ENCODE data around the gene CDCA8. TPM values are rescaled to one million over a fixed set of nuclear protein-coding genes. Genes with fewer than 3 reads are reported as not detected.

CDCA8 gene
- total and polyA plus RNA-seq, 2 of the 13 experiments (the other 11 are each of a cell fraction or from before 2014, with no cell fraction given): 24.1 to 38.6 TPM

DNA sequence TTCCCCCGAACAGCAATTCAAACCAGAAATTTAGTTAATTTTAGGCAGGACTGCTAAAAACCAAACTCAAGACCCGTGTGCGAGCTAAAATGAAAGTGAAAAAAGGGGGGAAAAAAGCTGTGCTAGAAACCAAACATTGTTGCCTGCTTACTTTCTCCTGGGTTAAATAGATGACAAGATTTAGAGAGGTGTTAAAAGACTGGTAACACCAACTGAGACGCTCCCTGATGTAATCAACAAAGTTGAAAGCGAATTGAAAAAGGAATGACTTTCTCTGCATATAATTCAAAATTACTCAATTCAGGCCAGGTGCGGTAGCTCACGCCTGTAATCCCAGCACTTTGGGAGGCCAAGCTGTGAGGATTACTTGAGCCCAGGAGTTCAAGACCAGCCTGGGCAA lies 6.8 kb downstream of the CDCA8 start:
- Histone ChIP-seq H3K4me3 (replicated peaks in 1 of 3; ENCODE audit: insufficient read depth in 1 of 3, low read depth in 2 of 3, low read length in 3 of 3) (no peak overlapping the region), H3K4me2 (ENCODE audit: low read depth, low read length) (no peak overlapping the region), H3K9me3 (ENCODE audit: low read length) (no peaks in the 10 kb centered on the region), H2AFZ (ENCODE audit: low read length) (no peak overlapping the region), H3K36me3 (replicated peaks in 1 of 2; ENCODE audit: control insufficient read depth in 1 of 2, insufficient read depth in 2 of 2, low read length in 2 of 2) (peaks cover 14 to 75% of the 10 kb centered on the region in 2 experiments), H4K20me1 (ENCODE audit: insufficient read depth, low read length) (no peaks in the 10 kb centered on the region), H3K27ac (ENCODE audit: extremely low read length, insufficient read depth, low read length) (no peak overlapping the region), H3K9ac (ENCODE audit: insufficient read depth, low read depth, low read length) (no peak overlapping the region), H3K79me2 (ENCODE audit: insufficient read depth, low read length) (peaks cover 2% of the 10 kb centered on the region), H3K27me3 (ENCODE audit: control insufficient read depth in 1 of 2, insufficient read depth in 2 of 2, low read length in 2 of 2) (no peaks in the 10 kb centered on the region), H3K4me1 (ENCODE audit: insufficient read depth, low read length) (peaks cover 4% of the 10 kb centered on the region; the same call in 1 of the 2 replicates)
- intact Hi-C loops (cut with micrococcal nuclease; ENCODE audit: unreplicated experiment): loop anchor here (10.0 kb wide), 1 partner anchor 224 kb away; the partner anchor contains the start of gene ZC3H12A
- POLR2A ChIA-PET: no interaction called here
- TF ChIP-seq, protein P1, sequence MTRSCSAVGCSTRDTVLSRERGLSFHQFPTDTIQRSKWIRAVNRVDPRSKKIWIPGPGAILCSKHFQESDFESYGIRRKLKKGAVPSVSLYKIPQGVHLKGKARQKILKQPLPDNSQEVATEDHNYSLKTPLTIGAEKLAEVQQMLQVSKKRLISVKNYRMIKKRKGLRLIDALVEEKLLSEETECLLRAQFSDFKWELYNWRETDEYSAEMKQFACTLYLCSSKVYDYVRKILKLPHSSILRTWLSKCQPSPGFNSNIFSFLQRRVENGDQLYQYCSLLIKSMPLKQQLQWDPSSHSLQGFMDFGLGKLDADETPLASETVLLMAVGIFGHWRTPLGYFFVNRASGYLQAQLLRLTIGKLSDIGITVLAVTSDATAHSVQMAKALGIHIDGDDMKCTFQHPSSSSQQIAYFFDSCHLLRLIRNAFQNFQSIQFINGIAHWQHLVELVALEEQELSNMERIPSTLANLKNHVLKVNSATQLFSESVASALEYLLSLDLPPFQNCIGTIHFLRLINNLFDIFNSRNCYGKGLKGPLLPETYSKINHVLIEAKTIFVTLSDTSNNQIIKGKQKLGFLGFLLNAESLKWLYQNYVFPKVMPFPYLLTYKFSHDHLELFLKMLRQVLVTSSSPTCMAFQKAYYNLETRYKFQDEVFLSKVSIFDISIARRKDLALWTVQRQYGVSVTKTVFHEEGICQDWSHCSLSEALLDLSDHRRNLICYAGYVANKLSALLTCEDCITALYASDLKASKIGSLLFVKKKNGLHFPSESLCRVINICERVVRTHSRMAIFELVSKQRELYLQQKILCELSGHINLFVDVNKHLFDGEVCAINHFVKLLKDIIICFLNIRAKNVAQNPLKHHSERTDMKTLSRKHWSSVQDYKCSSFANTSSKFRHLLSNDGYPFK (CRISPR knock-in tag; IDR thresholded peaks at IDR 0.05; ENCODE audit: borderline replicate concordance): no peak
- no peak for DNase-seq (ENCODE audit: low spot score)
- BruUV-seq (replicated peaks): no TSS peak
- CTCF ChIA-PET (ENCODE audit: low intra/inter-chr PET ratio, low total read pairs): no interaction called here
- no peak for FAIRE-seq
- in situ Hi-C loops (cut with HindIII; ENCODE audit: extremely low pct_ligation_motif_present, low pct_unique_long_range_greater_than_20kb): no loop called here
- WGBS (ENCODE audit: low lambda C conversion rate): 98% methylated on average over 7 of the region's 7 CpGs
- ATAC-seq: no peak

- ChIA-PET POLR2A (no interaction called here), CTCF (ENCODE audit: low intra/inter-chr PET ratio, low total read pairs) (no interaction called here)
- no peak for TF ChIP-seq ZNF563 (CRISPR knock-in tag; IDR thresholded peaks at IDR 0.05)
- TF ChIP-seq ZNF776 (CRISPR knock-in tag; IDR thresholded peaks at IDR 0.05): no peak
- TF ChIP-seq ZNF543 (CRISPR knock-in tag; IDR thresholded peaks at IDR 0.05): no peak
- TF ChIP-seq, protein P2, sequence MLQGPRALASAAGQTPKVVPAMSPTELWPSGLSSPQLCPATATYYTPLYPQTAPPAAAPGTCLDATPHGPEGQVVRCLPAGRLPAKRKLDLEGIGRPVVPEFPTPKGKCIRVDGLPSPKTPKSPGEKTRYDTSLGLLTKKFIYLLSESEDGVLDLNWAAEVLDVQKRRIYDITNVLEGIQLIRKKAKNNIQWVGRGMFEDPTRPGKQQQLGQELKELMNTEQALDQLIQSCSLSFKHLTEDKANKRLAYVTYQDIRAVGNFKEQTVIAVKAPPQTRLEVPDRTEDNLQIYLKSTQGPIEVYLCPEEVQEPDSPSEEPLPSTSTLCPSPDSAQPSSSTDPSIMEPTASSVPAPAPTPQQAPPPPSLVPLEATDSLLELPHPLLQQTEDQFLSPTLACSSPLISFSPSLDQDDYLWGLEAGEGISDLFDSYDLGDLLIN (CRISPR knock-in tag; IDR thresholded peaks at IDR 0.05; ENCODE audit: borderline replicate concordance): no peak
- no peak for TF ChIP-seq ETV5 (CRISPR knock-in tag; IDR thresholded peaks at IDR 0.05; ENCODE audit: borderline replicate concordance)
- no peak for TF ChIP-seq ZNF224 (CRISPR knock-in tag; IDR thresholded peaks at IDR 0.05)
- no peak for TF ChIP-seq ZNF577 (CRISPR knock-in tag; IDR thresholded peaks at IDR 0.05; ENCODE audit: borderline replicate concordance, low read depth)
- TF ChIP-seq ZNF430 (CRISPR knock-in tag; IDR thresholded peaks at IDR 0.05): no peak
- no peak for TF ChIP-seq ARID4A (CRISPR knock-in tag; IDR thresholded peaks at IDR 0.05; ENCODE audit: borderline replicate concordance)
Measured at GRCh38 chr1:37701051-37701450, 8.7 kb downstream of the CDCA8 start.

More at GRCh38 chr1:37701051-37701450, 8.7 kb downstream of the CDCA8 start:
- Histone ChIP-seq H3K4me3 (replicated peaks in 1 of 3; ENCODE audit: insufficient read depth in 1 of 3, low read depth in 2 of 3, low read length in 3 of 3) (no peak overlapping the region), H3K27ac (ENCODE audit: extremely low read length, insufficient read depth, low read length) (no peak overlapping the region), H4K20me1 (ENCODE audit: insufficient read depth, low read length) (no peaks in the 10 kb centered on the region), H3K9me3 (ENCODE audit: low read length) (no peaks in the 10 kb centered on the region), H3K79me2 (ENCODE audit: insufficient read depth, low read length) (no peaks in the 10 kb centered on the region), H2AFZ (ENCODE audit: low read length) (no peak overlapping the region), H3K9ac (ENCODE audit: insufficient read depth, low read depth, low read length) (no peak overlapping the region), H3K4me2 (ENCODE audit: low read depth, low read length) (no peak overlapping the region), H3K4me1 (ENCODE audit: insufficient read depth, low read length) (no peaks in the 10 kb centered on the region), H3K27me3 (ENCODE audit: control insufficient read depth in 1 of 2, insufficient read depth in 2 of 2, low read length in 2 of 2) (no peaks in the 10 kb centered on the region), H3K36me3 (replicated peaks in 1 of 2; ENCODE audit: control insufficient read depth in 1 of 2, insufficient read depth in 2 of 2, low read length in 2 of 2) (peaks cover 17 to 78% of the 10 kb centered on the region in 2 experiments)
- ATAC-seq: no peak
- FAIRE-seq: no peak
- in situ Hi-C loops (cut with HindIII; ENCODE audit: extremely low pct_ligation_motif_present, low pct_unique_long_range_greater_than_20kb): no loop called here
- intact Hi-C loops (cut with micrococcal nuclease; ENCODE audit: unreplicated experiment): no loop called here
- BruUV-seq (replicated peaks): no TSS peak
- DNase-seq (ENCODE audit: low spot score): no peak
- WGBS (ENCODE audit: low lambda C conversion rate): 100% methylated on average over 2 of the region's 2 CpGs

All from HepG2 (cell line).